Lower leg skin (tissue), 3 donors: ENCODE measurements around the gene RAB3C.

Experiments
- POLR2A ChIP-seq, 2 donors: fragments of 450-650 bp; IDR thresholded peaks; one replicate each; pipeline ENCODE4 v1.6.1; 2016 to 2017; ENCODE audit warnings: antibody characterized with exemption in 2 of 2, mild to moderate bottlenecking in 1 of 2, moderate library complexity in 1 of 2
- TF ChIP-seq, protein P1 (sequence below), 3 donors: fragments of 450-650 bp; IDR thresholded peaks; one replicate each; pipeline ENCODE4 v1.5.1; 2016; ENCODE audit warnings: antibody characterized with exemption in 3 of 3, mild to moderate bottlenecking in 3 of 3, moderate library complexity in 2 of 3

DNA sequence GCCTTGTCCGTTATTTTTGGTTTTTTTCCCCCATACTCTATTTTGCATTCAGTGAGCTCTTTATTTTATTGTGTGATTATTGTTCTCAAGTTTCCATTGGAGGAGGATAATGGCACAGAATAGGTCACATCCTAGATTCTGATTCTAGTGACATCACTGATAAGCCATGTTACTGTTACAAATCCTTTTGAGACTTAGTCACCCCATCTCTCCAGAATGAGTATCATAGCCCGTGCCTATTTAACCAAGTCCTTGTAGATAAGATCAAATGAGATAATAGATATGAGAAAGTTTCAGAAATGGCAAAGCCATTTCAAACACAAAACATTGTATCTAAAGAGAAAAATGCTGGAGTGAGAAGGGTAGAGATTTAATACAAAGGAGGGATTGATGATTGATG is 242.6 kb downstream of the RAB3C start:
- TF ChIP-seq, protein P1, sequence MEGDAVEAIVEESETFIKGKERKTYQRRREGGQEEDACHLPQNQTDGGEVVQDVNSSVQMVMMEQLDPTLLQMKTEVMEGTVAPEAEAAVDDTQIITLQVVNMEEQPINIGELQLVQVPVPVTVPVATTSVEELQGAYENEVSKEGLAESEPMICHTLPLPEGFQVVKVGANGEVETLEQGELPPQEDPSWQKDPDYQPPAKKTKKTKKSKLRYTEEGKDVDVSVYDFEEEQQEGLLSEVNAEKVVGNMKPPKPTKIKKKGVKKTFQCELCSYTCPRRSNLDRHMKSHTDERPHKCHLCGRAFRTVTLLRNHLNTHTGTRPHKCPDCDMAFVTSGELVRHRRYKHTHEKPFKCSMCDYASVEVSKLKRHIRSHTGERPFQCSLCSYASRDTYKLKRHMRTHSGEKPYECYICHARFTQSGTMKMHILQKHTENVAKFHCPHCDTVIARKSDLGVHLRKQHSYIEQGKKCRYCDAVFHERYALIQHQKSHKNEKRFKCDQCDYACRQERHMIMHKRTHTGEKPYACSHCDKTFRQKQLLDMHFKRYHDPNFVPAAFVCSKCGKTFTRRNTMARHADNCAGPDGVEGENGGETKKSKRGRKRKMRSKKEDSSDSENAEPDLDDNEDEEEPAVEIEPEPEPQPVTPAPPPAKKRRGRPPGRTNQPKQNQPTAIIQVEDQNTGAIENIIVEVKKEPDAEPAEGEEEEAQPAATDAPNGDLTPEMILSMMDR (IDR thresholded peaks at IDR 0.05), result no peak
- TF ChIP-seq POLR2A (IDR thresholded peaks at IDR 0.05), result no peak
